Ascending aorta (tissue), 2 donors: ENCODE results near the gene SHISA2. TPM values are rescaled to one million over a fixed set of nuclear protein-coding genes. Genes with fewer than 3 reads are reported as not detected.

Source experiments
- DNase-seq, 2 donors: peaks; one replicate each; pipeline ENCODE4 v3.0.0-alpha.2; 2019; ENCODE audit warnings: low spot score in 2 of 2
- H3K27ac ChIP-seq, 2 donors: fragments of 200-600 bp; sonication (generic); one replicate each; pipeline ENCODE4 v1.5.1; 2016 to 2017; ENCODE audit warnings: mild to moderate bottlenecking in 1 of 2
- H3K27me3 ChIP-seq: fragments of 200-600 bp; sonication (generic); one replicate; pipeline ENCODE4 v1.5.1; 2017
- H3K36me3 ChIP-seq, 2 donors: fragments of 200-600 bp; sonication (generic); one replicate each; pipeline ENCODE4 v1.5.1; 2016
- H3K4me1 ChIP-seq, 2 donors: fragments of 200-600 bp; sonication (generic); one replicate each; pipeline ENCODE4 v1.5.1; 2016 to 2017; ENCODE audit warnings: mild to moderate bottlenecking in 1 of 2
- H3K4me3 ChIP-seq, 2 donors: fragments of 200-600 bp; sonication (generic); one replicate each; pipeline ENCODE4 v1.5.1; 2016 to 2017; ENCODE audit warnings: mild to moderate bottlenecking in 1 of 2
- H3K9me3 ChIP-seq, 2 donors: fragments of 200-600 bp; sonication (generic); one replicate each; pipeline ENCODE4 v1.5.1; 2016
- intact Hi-C: fragments of 100-400 bp; cut with DNase I; formaldehyde crosslinking; loops from one replicate; pipeline ENCODE4 v1.15.1; 2023
- total RNA-seq: library from RNA; depleted of rRNA; stranded (reverse); fragments of >200 nt; gene quantifications from one replicate; pipeline ENCODE4 v1.1.0, GENCODE V29; 2016
- TF ChIP-seq, protein P1 (sequence below), 3 experiments: fragments of 200-600 bp in 2 of 3; fragments of 450-650 bp in 1 of 3; sonication (generic) in 2 of 3; IDR thresholded peaks; one replicate each; pipeline ENCODE4 v1.5.1; 2016 to 2019; ENCODE audit warnings: antibody characterized with exemption in 3 of 3, mild to moderate bottlenecking in 1 of 3, moderate library complexity in 1 of 3

The SHISA2 gene
- total RNA-seq, 1 donor from 2014 or later = not detected

DNA sequence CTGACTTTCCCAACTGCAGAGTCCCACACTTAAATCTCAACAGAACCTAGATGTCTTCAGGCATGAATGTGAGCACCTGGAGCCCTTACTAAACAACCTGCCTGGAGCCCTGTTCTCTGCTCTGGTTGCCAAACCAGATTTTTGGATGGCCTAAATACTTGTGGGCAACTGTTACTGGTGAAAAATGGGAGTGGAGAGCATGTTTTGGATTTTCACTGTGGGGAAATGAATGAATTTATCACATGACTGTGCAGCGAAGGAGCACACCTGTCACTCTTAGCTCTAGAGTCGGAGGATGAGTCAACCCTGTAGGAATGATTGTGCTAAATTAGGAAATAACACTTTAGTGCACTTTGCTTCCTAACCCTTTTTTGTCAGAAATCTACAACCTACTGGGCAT is 30.3 kb downstream of the SHISA2 start:
- no peak for DNase-seq
- no peaks in the 10 kb centered on the region for H3K27me3 ChIP-seq
- no peak overlapping the region for H3K27ac ChIP-seq
- no peak overlapping the region for H3K4me3 ChIP-seq
- TF ChIP-seq, protein P1, sequence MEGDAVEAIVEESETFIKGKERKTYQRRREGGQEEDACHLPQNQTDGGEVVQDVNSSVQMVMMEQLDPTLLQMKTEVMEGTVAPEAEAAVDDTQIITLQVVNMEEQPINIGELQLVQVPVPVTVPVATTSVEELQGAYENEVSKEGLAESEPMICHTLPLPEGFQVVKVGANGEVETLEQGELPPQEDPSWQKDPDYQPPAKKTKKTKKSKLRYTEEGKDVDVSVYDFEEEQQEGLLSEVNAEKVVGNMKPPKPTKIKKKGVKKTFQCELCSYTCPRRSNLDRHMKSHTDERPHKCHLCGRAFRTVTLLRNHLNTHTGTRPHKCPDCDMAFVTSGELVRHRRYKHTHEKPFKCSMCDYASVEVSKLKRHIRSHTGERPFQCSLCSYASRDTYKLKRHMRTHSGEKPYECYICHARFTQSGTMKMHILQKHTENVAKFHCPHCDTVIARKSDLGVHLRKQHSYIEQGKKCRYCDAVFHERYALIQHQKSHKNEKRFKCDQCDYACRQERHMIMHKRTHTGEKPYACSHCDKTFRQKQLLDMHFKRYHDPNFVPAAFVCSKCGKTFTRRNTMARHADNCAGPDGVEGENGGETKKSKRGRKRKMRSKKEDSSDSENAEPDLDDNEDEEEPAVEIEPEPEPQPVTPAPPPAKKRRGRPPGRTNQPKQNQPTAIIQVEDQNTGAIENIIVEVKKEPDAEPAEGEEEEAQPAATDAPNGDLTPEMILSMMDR (IDR thresholded peaks at IDR 0.05) = no peak
- H3K9me3 ChIP-seq = no peaks in the 10 kb centered on the region
- H3K36me3 ChIP-seq = no peaks in the 10 kb centered on the region
- intact Hi-C loops = no loop called here
- H3K4me1 ChIP-seq = peaks cover 0 to 8% of the 10 kb centered on the region in 2 donors

DNA sequence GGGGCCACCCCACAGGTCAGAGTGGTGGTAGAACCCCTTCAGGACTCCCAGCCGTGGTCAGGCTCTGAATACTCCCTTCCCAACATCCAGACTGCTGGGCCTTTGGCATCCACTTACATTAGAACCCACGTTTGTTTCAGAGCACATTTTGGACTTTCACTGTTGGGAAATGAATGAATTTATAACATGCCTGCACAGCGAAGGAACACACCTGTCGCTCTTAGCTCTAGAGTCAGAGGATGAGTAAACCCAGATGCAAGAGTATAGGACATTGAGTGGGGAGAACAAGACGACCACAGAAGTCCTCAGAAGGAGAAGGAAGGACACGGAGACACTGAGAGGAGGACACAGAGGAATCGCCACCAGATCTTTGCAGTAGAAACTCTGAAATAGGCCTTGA is 30.9 kb downstream of the SHISA2 start:
- Histone ChIP-seq H3K27me3 (no peaks in the 10 kb centered on the region), H3K4me1 (peaks cover 0 to 8% of the 10 kb centered on the region in 2 donors), H3K4me3 (no peak overlapping the region), H3K27ac (no peak overlapping the region), H3K36me3 (no peaks in the 10 kb centered on the region), H3K9me3 (no peaks in the 10 kb centered on the region)
- DNase-seq = no peak
- intact Hi-C loops = no loop called here
- TF ChIP-seq, protein P1 (IDR thresholded peaks at IDR 0.05) = no peak

DNA sequence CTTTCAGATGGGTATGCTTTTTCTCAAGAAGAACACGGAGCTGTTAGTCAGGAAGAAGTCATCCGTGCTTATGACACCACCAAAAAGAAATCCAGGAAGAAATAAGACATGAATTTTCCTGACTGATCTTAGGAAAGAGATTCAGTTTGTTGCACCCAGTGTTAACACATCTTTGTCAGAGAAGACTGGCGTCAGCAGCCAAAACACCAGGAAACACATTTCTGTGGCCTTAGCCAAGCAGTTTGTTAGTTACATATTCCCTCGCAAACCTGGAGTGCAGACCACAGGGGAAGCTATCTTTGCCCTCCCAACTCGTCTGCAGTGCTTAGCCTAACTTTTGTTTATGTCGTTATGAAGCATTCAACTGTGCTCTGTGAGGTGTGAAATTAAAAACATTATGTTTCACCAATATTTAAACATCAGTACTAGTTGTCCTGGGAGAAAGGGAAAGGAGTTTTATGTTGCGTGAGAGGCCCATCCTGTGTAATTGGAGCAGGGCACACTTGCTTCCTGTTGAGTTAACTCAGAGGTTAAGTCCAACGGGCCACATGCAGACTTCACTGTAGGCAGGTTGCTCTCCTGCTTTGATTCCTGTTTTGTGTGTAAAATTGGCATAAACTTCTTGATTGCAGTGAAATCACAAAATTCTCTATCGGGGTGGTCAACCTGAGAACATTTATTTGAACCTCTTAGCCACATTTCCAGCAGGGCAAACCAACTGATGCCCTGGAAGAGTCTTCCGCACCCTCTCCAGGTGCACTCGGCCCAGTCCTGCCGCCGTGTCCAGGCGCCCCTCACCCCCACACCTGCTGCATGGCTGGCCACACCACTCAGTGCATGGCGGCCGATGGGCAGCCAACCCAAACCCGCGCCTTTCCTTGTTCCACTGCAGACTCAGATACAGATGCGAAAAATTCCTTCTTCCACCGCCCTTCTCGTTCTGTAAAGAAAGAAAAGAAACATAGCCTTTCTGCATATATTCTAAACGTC is 31.6 kb downstream of the SHISA2 start:
- DNase-seq = no peak
- H3K9me3 ChIP-seq = no peaks in the 10 kb centered on the region
- peaks cover 0 to 7% of the 10 kb centered on the region in 2 donors for H3K4me1 ChIP-seq
- no peaks in the 10 kb centered on the region for H3K36me3 ChIP-seq
- intact Hi-C loops = no loop called here
- H3K4me3 ChIP-seq = no peak overlapping the region
- TF ChIP-seq, protein P1 (IDR thresholded peaks at IDR 0.05) = no peak
- no peak overlapping the region for H3K27ac ChIP-seq
- H3K27me3 ChIP-seq = no peaks in the 10 kb centered on the region

DNA sequence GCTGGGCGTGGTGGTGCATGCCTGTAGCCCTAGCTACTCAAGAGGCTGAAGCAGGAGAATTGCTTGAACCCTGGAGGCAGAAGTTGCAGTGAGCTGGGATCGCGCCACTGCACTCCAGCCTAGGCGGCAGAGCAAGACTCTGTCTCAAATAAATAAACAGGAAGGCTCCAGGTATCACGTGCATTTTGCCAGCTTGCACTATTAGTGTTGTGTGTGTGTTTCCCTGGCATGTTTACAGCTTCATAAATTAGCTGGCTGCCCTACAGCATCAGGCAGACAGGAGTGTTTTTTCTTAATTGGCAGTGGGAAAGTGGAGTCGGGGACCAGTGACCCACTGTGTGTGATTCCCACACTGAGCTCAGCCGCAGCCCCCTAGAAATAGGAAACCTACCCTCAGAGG is 32.6 kb downstream of the SHISA2 start:
- TF ChIP-seq, protein P1 (IDR thresholded peaks at IDR 0.05) = no peak
- intact Hi-C loops = no loop called here
- Histone ChIP-seq H3K9me3 (no peaks in the 10 kb centered on the region), H3K27ac (no peak overlapping the region), H3K4me1 (peaks cover 0 to 5% of the 10 kb centered on the region in 2 donors), H3K27me3 (no peaks in the 10 kb centered on the region), H3K4me3 (no peak overlapping the region), H3K36me3 (no peaks in the 10 kb centered on the region)
- DNase-seq = no peak

DNA sequence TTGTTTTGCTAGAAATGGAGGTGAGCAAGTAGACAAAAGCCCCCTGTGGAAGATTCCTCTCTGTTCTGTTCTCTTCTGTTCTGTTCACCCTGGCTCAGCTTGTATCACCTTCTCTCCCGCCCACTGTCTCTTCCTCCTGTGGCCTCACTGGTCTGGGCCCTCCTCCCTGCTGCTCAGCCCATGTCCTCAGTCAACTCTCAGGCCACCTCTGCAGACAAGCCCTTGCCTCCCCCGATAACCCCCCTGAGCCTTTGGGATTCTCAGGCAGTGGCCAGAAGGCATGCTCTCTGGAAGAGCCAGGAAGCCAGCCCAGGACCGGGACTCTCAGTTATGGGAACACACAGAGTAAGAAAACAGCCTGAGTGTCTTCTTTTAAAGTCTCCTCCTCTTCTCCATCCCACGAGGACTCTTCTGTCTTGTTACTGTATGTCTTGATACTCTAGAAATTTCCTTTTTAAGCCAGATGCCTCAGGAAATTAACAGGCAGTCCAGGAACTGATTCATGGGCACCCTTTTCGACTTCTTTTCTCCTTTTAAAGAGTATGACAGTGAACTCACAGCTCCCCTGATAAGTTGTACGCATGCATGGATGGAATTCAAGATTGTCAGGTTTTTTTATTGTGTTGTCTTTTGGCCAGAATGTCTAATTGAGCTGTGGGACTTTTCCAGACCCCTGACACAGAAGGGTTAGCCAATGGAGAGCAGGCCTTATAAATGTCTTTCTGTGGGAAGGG is 33.7 kb downstream of the SHISA2 start:
- Histone ChIP-seq H3K27ac (no peak overlapping the region), H3K27me3 (no peaks in the 10 kb centered on the region), H3K36me3 (no peaks in the 10 kb centered on the region), H3K4me3 (no peak overlapping the region), H3K9me3 (no peaks in the 10 kb centered on the region), H3K4me1 (peaks cover 0 to 4% of the 10 kb centered on the region in 2 donors)
- DNase-seq = no peak
- TF ChIP-seq, protein P1 (IDR thresholded peaks at IDR 0.05) = no peak
- intact Hi-C loops = no loop called here
